ENCODE data around the gene SLC9A7.

SLC9A7 gene

GRCh38 chrX:46601283-46601682 is 157.6 kb downstream of the SLC9A7 start:
- Histone ChIP-seq H3K4me1 (ENCODE audit: low read length) (no peaks in the 10 kb centered on the region), H3K27ac (ENCODE audit: low read length) (no peak overlapping the region), H3K4me2 (ENCODE audit: low read depth, low read length) (no peak overlapping the region), H4K20me1 (ENCODE audit: insufficient read depth, low read length) (no peaks in the 10 kb centered on the region), H3K4me3 (ENCODE audit: low read length) (no peak overlapping the region), H3K27me3 (replicated peaks; ENCODE audit: insufficient read depth, low read length) (no peaks in the 10 kb centered on the region), H3K9me2 (replicated peaks; ENCODE audit: insufficient read depth, low read length) (no peaks in the 10 kb centered on the region), H3F3A (ENCODE audit: insufficient read depth, low read length) (no peaks in the 10 kb centered on the region), H3K36me3 (replicated peaks; ENCODE audit: insufficient read depth, low read length) (no peaks in the 10 kb centered on the region), H2AFZ (ENCODE audit: low read length) (no peak overlapping the region), H3K9ac (ENCODE audit: low read length) (no peak overlapping the region), H3K9me3 (replicated peaks; ENCODE audit: insufficient read depth, low read length) (no peaks in the 10 kb centered on the region), H3K79me2 (ENCODE audit: low read length) (no peaks in the 10 kb centered on the region)
- no peak for TF ChIP-seq EZH2phosphoT487 (IDR thresholded peaks at IDR 0.05; ENCODE audit: low read length)
- no peak for TF ChIP-seq CTCF (IDR thresholded peaks at IDR 0.05; ENCODE audit: low read length)
- no peak for TF ChIP-seq EZH2 (optimal IDR thresholded peaks at IDR 0.05; ENCODE audit: low read depth, low read length)
- no peak for DNase-seq

- Histone ChIP-seq H3K4me2 (ENCODE audit: low read depth, low read length) (no peak overlapping the region), H3K27ac (ENCODE audit: low read length) (no peak overlapping the region), H3K9me3 (replicated peaks; ENCODE audit: insufficient read depth, low read length) (no peaks in the 10 kb centered on the region), H3K79me2 (ENCODE audit: low read length) (no peaks in the 10 kb centered on the region), H4K20me1 (ENCODE audit: insufficient read depth, low read length) (no peaks in the 10 kb centered on the region), H2AFZ (ENCODE audit: low read length) (no peak overlapping the region), H3K4me3 (ENCODE audit: low read length) (no peak overlapping the region), H3K27me3 (replicated peaks; ENCODE audit: insufficient read depth, low read length) (no peaks in the 10 kb centered on the region), H3K36me3 (replicated peaks; ENCODE audit: insufficient read depth, low read length) (no peaks in the 10 kb centered on the region), H3K9me2 (replicated peaks; ENCODE audit: insufficient read depth, low read length) (no peaks in the 10 kb centered on the region), H3K9ac (ENCODE audit: low read length) (no peak overlapping the region), H3F3A (ENCODE audit: insufficient read depth, low read length) (no peaks in the 10 kb centered on the region), H3K4me1 (ENCODE audit: low read length) (no peaks in the 10 kb centered on the region)
- TF ChIP-seq EZH2 (optimal IDR thresholded peaks at IDR 0.05; ENCODE audit: low read depth, low read length) (no peak), EZH2phosphoT487 (IDR thresholded peaks at IDR 0.05; ENCODE audit: low read length) (no peak), CTCF (IDR thresholded peaks at IDR 0.05; ENCODE audit: low read length) (no peak)
- DNase-seq, result no peak
Observed at GRCh38 chrX:46599051-46599560, 159.8 kb downstream of the SLC9A7 start.

GRCh38 chrX:46597771-46598170 is 161.1 kb downstream of the SLC9A7 start:
- H3K4me2 ChIP-seq (ENCODE audit: low read depth, low read length), result no peak overlapping the region
- no peak overlapping the region for H3K9ac ChIP-seq (ENCODE audit: low read length)
- H3K9me3 ChIP-seq (replicated peaks; ENCODE audit: insufficient read depth, low read length), result no peaks in the 10 kb centered on the region
- H3K4me1 ChIP-seq (ENCODE audit: low read length), result no peaks in the 10 kb centered on the region
- H3K27me3 ChIP-seq (replicated peaks; ENCODE audit: insufficient read depth, low read length), result no peaks in the 10 kb centered on the region
- no peak for TF ChIP-seq EZH2 (optimal IDR thresholded peaks at IDR 0.05; ENCODE audit: low read depth, low read length)
- TF ChIP-seq CTCF (IDR thresholded peaks at IDR 0.05; ENCODE audit: low read length), result no peak
- no peak for TF ChIP-seq EZH2phosphoT487 (IDR thresholded peaks at IDR 0.05; ENCODE audit: low read length)
- no peak for DNase-seq
- no peaks in the 10 kb centered on the region for H3K9me2 ChIP-seq (replicated peaks; ENCODE audit: insufficient read depth, low read length)
- no peak overlapping the region for H2AFZ ChIP-seq (ENCODE audit: low read length)
- no peaks in the 10 kb centered on the region for H4K20me1 ChIP-seq (ENCODE audit: insufficient read depth, low read length)
- no peaks in the 10 kb centered on the region for H3K36me3 ChIP-seq (replicated peaks; ENCODE audit: insufficient read depth, low read length)
- no peak overlapping the region for H3K27ac ChIP-seq (ENCODE audit: low read length)
- H3K79me2 ChIP-seq (ENCODE audit: low read length), result no peaks in the 10 kb centered on the region
- no peaks in the 10 kb centered on the region for H3F3A ChIP-seq (ENCODE audit: insufficient read depth, low read length)
- no peak overlapping the region for H3K4me3 ChIP-seq (ENCODE audit: low read length)

Measured in MM.1S (cell line).